Activated naive CD4-positive, alpha-beta T cell treated with anti-CD3 and anti-CD28 coated beads for 36 hours (primary cell): ENCODE results near the gene CFTR. TPM values are rescaled to one million over a fixed set of nuclear protein-coding genes. Genes with fewer than 3 reads are reported as not detected.

Experiments
- CTCF ChIA-PET: fragments of 350-600 bp; sonication (Branson Sonifier 250); formaldehyde crosslinking; loops from one replicate; lab custom pipeline; 2021; ENCODE audit warnings: antibody characterized with exemption; lab: Charles Lee
- DNase-seq: peaks from one replicate; pipeline ENCODE4 v3.0.0-alpha.2; 2020
- H3K27ac Mint-ChIP-seq: one replicate; pipeline ENCODE4 v1.8.0; 2021; ENCODE audit warnings: mild to moderate bottlenecking, mixed read lengths
- H3K27me3 Mint-ChIP-seq: one replicate; pipeline ENCODE4 v1.8.0; 2021; ENCODE audit warnings: low read depth, mixed read lengths
- H3K36me3 Mint-ChIP-seq: one replicate; pipeline ENCODE4 v1.8.0; 2021; ENCODE audit warnings: low read depth, mixed read lengths
- H3K4me1 Mint-ChIP-seq: one replicate; pipeline ENCODE4 v1.8.0; 2021; ENCODE audit warnings: low read depth, mixed read lengths
- H3K4me3 Mint-ChIP-seq: one replicate; pipeline ENCODE4 v1.8.0; 2021; ENCODE audit warnings: mild to moderate bottlenecking, moderate library complexity, mixed read lengths
- H3K9me3 Mint-ChIP-seq: one replicate; pipeline ENCODE4 v1.8.0; 2021; ENCODE audit warnings: mixed read lengths
- intact Hi-C: fragments of 100-400 bp; cut with micrococcal nuclease; formaldehyde crosslinking; loops from one replicate; pipeline ENCODE4 v1.15.1; 2023
- total RNA-seq, 2 experiments: library from RNA; stranded (reverse); gene quantifications; one replicate each; pipeline ENCODE4 v1.2.3, GENCODE V29; 2021

CFTR gene
- total RNA-seq, 2 experiments from 2014 or later = not detected

DNA sequence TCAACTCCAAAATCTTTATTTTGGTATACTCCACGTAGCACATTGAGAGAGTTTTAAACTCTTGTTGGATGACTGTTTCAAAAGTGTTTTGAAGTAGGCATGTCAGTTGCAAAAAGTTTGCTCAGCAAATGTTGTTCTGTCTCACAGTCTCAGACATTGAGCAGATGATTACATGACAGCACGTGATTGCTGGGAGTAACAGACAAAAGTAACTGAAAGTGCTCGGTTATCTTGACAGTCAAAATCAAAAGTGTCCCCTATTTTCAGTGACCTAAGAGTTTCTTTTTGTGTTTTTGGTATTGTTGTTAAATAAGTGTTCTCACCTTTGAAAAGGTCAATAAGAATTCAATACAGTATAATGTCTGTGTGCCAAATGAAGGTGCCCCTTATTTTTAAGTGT, 84.3 kb downstream of the CFTR start:
- no peaks in the 10 kb centered on the region for H3K9me3 Mint-ChIP-seq
- CTCF ChIA-PET = no interaction called here

DNA sequence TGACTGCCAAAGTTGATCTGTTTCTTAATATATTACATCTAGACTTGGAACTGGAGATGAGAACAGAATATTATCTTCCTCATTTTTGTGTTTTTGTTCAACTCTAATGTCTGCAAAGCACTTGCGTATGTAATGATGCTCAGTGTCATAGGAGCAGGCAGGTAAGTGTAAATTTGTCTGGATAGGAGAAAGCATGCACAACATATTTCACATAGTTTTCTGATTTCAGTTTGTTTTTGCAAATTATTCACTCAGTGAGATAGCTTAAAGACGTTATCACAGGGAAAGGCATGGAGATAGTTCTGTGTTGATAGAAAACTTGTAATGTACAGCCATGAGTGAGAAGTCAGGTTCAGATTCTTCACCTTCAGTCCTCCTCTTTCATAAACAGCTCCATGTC, 84.8 kb downstream of the CFTR start:
- H3K27me3 Mint-ChIP-seq = no peaks in the 10 kb centered on the region
- CTCF ChIA-PET = no interaction called here
- intact Hi-C loops = no loop called here
- H3K4me3 Mint-ChIP-seq = no peak overlapping the region
- no peak for DNase-seq
- no peaks in the 10 kb centered on the region for H3K4me1 Mint-ChIP-seq
- H3K36me3 Mint-ChIP-seq = no peaks in the 10 kb centered on the region
- no peak overlapping the region for H3K27ac Mint-ChIP-seq
- no peaks in the 10 kb centered on the region for H3K9me3 Mint-ChIP-seq

More for the DNA sequence above, 84.3 kb downstream of the CFTR start:
- Mint-ChIP-seq H3K4me3 (no peak overlapping the region), H3K27ac (no peak overlapping the region), H3K36me3 (no peaks in the 10 kb centered on the region), H3K4me1 (no peaks in the 10 kb centered on the region), H3K27me3 (no peaks in the 10 kb centered on the region)
- DNase-seq = no peak
- intact Hi-C loops = no loop called here

DNA sequence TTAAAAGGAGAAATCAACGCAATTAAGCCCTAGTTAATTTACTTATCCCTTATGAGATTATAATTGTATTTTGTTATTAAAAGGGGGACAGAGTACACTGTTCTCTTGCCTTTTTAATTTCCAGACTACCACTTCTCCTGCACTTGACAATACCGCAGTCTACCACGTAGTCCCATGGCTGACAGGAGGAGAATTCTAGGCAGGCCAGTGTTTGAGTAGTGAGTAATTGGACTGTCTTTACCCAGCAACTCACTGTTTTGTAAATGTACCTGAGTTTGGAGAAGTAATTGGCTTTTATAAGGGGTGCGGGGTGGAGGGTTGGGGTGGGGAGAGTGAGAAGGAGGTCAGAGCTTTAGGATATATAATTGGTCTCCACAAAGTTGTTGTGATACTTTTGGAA, 85.4 kb downstream of the CFTR start:
- H3K27me3 Mint-ChIP-seq = no peaks in the 10 kb centered on the region
- H3K4me1 Mint-ChIP-seq = no peaks in the 10 kb centered on the region

DNA sequence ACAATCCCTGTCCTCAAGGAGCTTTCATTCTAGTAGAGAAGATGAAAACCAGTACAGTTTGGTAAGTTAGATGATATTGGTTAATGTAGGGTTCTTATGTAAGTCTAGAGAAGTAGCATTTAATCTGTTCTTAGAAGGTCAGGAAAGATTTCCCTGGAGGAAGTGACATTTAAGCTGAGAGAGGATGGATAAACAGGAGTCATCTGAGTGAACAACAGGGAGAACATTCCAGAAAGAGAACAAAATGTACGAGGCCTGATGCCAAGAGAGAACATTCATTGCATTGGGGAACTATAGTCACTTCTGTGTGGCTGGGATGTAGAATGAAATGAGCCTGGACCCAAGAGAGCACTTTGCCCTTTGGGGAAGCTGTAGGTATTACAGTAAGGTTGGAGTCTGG, 88.0 kb downstream of the CFTR start:
- Mint-ChIP-seq H3K27me3 (no peaks in the 10 kb centered on the region), H3K36me3 (no peaks in the 10 kb centered on the region), H3K4me1 (no peaks in the 10 kb centered on the region), H3K4me3 (no peak overlapping the region), H3K9me3 (no peaks in the 10 kb centered on the region), H3K27ac (no peak overlapping the region)
- no peak for DNase-seq
- CTCF ChIA-PET = no interaction called here
- intact Hi-C loops = no loop called here

More for the DNA sequence above, 85.4 kb downstream of the CFTR start:
- CTCF ChIA-PET = no interaction called here
- no peak for DNase-seq
- Mint-ChIP-seq H3K4me3 (no peak overlapping the region), H3K27ac (no peak overlapping the region), H3K36me3 (no peaks in the 10 kb centered on the region), H3K9me3 (no peaks in the 10 kb centered on the region)
- intact Hi-C loops = no loop called here

DNA sequence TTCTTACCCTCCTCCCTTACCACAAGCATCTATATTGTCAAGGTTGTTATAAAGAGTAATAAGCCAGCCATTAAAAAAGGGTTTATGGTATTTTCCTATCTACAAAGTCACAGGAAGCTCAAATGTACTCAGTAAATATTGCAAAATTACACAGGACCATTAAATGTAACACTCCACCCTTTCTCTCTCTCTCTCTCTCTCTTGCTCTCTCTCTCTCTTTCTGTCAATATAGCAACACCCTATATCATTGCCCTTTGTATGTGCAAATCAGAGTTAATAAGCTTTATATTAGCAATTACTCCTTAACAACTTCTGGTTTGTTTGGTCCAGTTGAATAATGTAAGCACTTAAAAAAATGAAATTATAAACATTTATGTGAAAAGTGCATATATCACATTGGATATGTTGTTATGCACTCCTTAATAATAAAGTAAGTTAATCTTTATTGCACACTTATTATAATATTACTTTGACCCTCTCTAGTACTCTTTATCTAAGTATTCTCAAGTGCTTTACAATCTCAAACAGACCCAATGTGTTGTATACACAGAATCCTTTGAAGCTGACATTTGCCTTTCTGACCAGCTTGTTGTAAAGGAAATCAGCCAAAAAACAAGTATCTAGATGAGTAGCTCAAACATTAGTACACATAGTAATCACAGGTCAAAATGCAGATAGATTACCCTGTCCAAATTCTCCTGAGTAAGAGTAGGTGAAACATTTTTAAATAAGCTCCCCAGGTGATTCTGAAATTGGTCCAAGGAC, 93.2 kb downstream of the CFTR start:
- intact Hi-C loops = no loop called here
- CTCF ChIA-PET = no interaction called here
- Mint-ChIP-seq H3K4me1 (no peaks in the 10 kb centered on the region), H3K4me3 (no peak overlapping the region), H3K9me3 (no peaks in the 10 kb centered on the region), H3K27ac (no peak overlapping the region), H3K36me3 (no peaks in the 10 kb centered on the region), H3K27me3 (no peaks in the 10 kb centered on the region)
- DNase-seq = no peak

DNA sequence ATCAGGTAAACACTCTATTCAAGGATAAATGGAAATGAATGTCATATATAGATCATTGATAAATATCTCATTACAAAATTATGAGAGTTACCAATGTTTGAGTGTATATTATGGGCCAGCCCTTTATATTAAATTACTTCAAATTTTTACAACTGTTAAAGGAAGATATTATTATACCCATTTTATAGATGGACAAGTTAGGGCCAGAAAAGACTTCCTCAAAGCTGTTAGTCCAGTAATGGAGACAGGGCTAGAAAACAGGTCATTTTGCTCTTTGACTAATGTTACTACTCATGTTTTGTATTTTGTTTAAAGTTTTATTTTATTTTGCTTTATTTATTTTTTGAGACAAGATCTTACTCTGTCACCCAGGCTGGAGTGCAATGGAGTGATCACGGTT, 101.6 kb downstream of the CFTR start:
- intact Hi-C loops = no loop called here
- H3K9me3 Mint-ChIP-seq = peaks cover 3% of the 10 kb centered on the region
- H3K36me3 Mint-ChIP-seq = no peaks in the 10 kb centered on the region
- DNase-seq = no peak
- H3K4me1 Mint-ChIP-seq = no peaks in the 10 kb centered on the region
- no peak overlapping the region for H3K4me3 Mint-ChIP-seq
- no peaks in the 10 kb centered on the region for H3K27me3 Mint-ChIP-seq
- H3K27ac Mint-ChIP-seq = no peak overlapping the region
- CTCF ChIA-PET = no interaction called here

DNA sequence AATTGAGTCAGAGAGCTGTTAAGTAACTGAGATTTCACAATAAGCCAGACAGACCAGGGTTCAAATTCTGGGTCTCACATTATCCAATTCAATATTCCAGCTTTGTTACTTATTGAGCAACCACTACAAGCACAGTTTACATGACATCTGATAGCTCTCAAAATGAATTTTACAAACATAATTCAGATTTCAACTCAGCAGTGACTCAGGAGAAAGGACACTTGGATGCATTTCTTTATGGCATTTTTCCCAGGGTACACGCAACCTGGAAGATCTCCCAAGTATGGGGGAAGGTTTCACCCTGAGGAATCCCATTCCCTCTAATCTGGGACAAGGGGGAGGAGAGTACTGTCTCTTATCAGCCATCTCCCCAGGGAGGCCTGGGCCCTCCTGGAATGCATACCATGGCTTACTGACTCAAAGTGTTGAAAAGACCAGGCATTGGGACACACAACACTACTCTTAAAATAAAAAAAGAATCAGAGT, 102.4 kb downstream of the CFTR start:
- Mint-ChIP-seq H3K9me3 (peaks cover 3% of the 10 kb centered on the region), H3K4me1 (no peaks in the 10 kb centered on the region), H3K36me3 (no peaks in the 10 kb centered on the region), H3K27ac (no peak overlapping the region), H3K27me3 (no peaks in the 10 kb centered on the region), H3K4me3 (no peak overlapping the region)
- CTCF ChIA-PET = no interaction called here
- no peak for DNase-seq
- intact Hi-C loops = no loop called here

DNA sequence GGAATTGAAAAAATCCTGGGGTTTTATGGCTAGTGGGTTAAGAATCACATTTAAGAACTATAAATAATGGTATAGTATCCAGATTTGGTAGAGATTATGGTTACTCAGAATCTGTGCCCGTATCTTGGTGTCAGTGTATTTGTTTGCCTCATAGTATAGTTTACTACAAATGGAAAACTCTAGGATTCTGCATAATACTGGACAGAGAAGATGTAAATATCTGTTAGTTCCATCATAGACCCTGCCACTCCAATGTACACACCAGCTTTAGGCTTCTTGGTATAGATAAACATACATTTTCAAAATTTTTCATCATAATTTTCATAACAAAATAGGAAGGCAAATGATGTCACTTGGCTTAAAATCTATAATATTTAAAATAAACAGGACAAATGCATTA, 108.1 kb downstream of the CFTR start:
- H3K27me3 Mint-ChIP-seq = no peaks in the 10 kb centered on the region
- no peak overlapping the region for H3K4me3 Mint-ChIP-seq
- intact Hi-C loops = no loop called here
- H3K27ac Mint-ChIP-seq = no peak overlapping the region
- no peaks in the 10 kb centered on the region for H3K36me3 Mint-ChIP-seq
- CTCF ChIA-PET = no interaction called here
- peaks cover 3% of the 10 kb centered on the region for H3K9me3 Mint-ChIP-seq
- DNase-seq = no peak
- no peaks in the 10 kb centered on the region for H3K4me1 Mint-ChIP-seq

DNA sequence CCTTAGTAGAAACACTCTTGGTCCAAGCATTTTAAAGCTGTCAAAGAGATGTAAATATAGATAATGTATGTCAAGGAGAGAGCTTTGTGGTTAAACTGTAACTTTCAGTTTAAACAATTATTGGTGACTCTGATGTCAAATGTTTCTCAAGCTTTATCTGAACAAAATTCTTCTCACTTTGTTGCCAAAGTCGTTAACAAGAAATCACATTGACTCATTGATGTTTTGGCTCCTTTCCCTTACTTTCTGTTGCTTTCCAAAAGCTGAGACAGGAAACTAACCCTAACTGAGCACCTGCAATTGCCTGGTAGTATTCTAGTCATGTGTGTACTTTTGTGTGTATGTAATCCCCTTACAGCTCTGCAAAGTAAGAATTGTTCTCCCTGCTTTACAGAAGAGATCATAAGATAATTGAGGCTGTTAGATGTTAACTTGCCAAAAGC, 108.5 kb downstream of the CFTR start:
- Mint-ChIP-seq H3K4me1 (no peaks in the 10 kb centered on the region), H3K27me3 (no peaks in the 10 kb centered on the region), H3K4me3 (no peak overlapping the region), H3K36me3 (no peaks in the 10 kb centered on the region), H3K27ac (no peak overlapping the region), H3K9me3 (peaks cover 3% of the 10 kb centered on the region)
- no peak for DNase-seq
- intact Hi-C loops = no loop called here
- CTCF ChIA-PET = no interaction called here

DNA sequence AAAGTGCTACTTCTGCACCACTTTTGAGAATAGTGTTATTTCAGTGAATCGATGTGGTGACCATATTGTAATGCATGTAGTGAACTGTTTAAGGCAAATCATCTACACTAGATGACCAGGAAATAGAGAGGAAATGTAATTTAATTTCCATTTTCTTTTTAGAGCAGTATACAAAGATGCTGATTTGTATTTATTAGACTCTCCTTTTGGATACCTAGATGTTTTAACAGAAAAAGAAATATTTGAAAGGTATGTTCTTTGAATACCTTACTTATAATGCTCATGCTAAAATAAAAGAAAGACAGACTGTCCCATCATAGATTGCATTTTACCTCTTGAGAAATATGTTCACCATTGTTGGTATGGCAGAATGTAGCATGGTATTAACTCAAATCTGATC, 110.4 kb downstream of the CFTR start:
- Mint-ChIP-seq H3K36me3 (no peaks in the 10 kb centered on the region), H3K9me3 (peaks cover 1% of the 10 kb centered on the region), H3K4me1 (no peaks in the 10 kb centered on the region), H3K4me3 (no peak overlapping the region), H3K27me3 (no peaks in the 10 kb centered on the region), H3K27ac (no peak overlapping the region)
- CTCF ChIA-PET = no interaction called here
- no peak for DNase-seq
- intact Hi-C loops = no loop called here

DNA sequence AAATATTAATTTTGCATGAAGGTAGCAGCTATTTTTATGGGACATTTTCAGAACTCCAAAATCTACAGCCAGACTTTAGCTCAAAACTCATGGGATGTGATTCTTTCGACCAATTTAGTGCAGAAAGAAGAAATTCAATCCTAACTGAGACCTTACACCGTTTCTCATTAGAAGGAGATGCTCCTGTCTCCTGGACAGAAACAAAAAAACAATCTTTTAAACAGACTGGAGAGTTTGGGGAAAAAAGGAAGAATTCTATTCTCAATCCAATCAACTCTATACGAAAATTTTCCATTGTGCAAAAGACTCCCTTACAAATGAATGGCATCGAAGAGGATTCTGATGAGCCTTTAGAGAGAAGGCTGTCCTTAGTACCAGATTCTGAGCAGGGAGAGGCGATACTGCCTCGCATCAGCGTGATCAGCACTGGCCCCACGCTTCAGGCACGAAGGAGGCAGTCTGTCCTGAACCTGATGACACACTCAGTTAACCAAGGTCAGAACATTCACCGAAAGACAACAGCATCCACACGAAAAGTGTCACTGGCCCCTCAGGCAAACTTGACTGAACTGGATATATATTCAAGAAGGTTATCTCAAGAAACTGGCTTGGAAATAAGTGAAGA, 112.3 kb downstream of the CFTR start:
- H3K4me3 Mint-ChIP-seq = no peak overlapping the region
- H3K4me1 Mint-ChIP-seq = no peaks in the 10 kb centered on the region
- CTCF ChIA-PET = no interaction called here
- H3K9me3 Mint-ChIP-seq = no peaks in the 10 kb centered on the region
- DNase-seq = no peak
- H3K27ac Mint-ChIP-seq = no peak overlapping the region
- H3K27me3 Mint-ChIP-seq = no peaks in the 10 kb centered on the region
- H3K36me3 Mint-ChIP-seq = no peaks in the 10 kb centered on the region
- intact Hi-C loops = no loop called here

DNA sequence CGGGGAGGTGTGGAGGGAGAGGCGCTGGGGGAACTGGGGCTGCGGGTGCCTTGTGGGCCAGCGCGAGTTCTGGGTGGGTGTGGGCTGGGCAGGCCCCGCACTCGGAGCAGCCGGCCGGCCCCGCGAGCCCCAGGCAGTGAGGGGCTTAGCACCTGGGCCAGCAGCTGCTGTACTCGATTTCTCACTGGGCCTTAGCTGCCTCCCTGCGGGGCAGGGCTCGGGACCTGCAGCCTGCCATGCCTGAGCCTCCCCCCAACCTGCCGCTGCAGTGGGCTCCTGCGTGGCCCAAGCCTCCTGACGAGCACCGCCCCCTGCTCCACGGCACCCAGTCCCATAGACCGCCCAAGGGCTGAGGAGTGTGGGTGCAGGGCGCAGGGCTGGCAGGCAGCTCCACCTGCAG, 116.3 kb downstream of the CFTR start:
- Mint-ChIP-seq H3K4me3 (no peak overlapping the region), H3K4me1 (no peaks in the 10 kb centered on the region), H3K9me3 (no peaks in the 10 kb centered on the region), H3K36me3 (no peaks in the 10 kb centered on the region), H3K27me3 (no peaks in the 10 kb centered on the region), H3K27ac (no peak overlapping the region)
- intact Hi-C loops = no loop called here
- DNase-seq = no peak
- CTCF ChIA-PET = no interaction called here

DNA sequence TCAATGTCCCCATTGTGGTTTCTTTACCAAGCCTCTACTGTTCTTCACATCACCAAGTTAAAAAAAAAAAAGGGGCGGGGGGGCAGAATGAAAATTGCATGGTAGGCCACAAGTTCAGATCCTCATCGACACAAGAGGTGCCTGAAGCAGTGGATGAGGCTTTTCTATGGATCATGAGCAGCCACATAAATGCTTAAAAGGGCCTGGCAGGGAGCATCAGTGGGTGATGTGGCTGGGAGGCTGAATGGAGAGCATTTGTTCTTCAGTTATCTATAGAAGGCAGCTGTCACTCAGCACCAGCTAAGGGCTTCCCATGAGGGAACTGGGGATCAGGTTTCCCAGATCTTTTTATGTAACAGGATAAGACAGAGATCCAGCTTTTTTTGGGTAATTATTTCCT, 117.9 kb downstream of the CFTR start:
- H3K27me3 Mint-ChIP-seq = no peaks in the 10 kb centered on the region
- intact Hi-C loops = no loop called here
- CTCF ChIA-PET = no interaction called here
- DNase-seq = no peak
- no peak overlapping the region for H3K27ac Mint-ChIP-seq
- H3K4me1 Mint-ChIP-seq = no peaks in the 10 kb centered on the region
- H3K9me3 Mint-ChIP-seq = no peaks in the 10 kb centered on the region
- H3K4me3 Mint-ChIP-seq = no peak overlapping the region
- H3K36me3 Mint-ChIP-seq = no peaks in the 10 kb centered on the region
